SU-DHL-6 (cell line): ENCODE measurements around the gene SGCE.

Source experiments
- H2AFZ ChIP-seq: fragments of 200-600 bp; sonication (generic); 2 replicates; pipeline ENCODE4 v1.6.1; 2014; ENCODE audit warnings: low read depth, mild to moderate bottlenecking, moderate library complexity, mixed read lengths, antibody characterized with exemption, low read length; ENCODE audit not compliant: severe bottlenecking
- H3F3A ChIP-seq: fragments of 200-600 bp; shearing (Covaris generic); 2 replicates; pipeline ENCODE4 v1.6.0; 2016; ENCODE audit warnings: antibody characterized with exemption, mild to moderate bottlenecking; ENCODE audit not compliant: insufficient read depth
- H3K27ac ChIP-seq: fragments of 200-600 bp; sonication (generic); 2 replicates; pipeline ENCODE4 v1.5.1; 2016; ENCODE audit warnings: low read depth, mild to moderate bottlenecking, low read length, moderate library complexity, mixed read lengths
- H3K27me3 ChIP-seq: fragments of 200-600 bp; sonication (generic), shearing (Covaris generic); 2 replicates; pipeline ENCODE4 v1.6.0; 2014; ENCODE audit warnings: mild to moderate bottlenecking, low read length
- H3K36me3 ChIP-seq: fragments of 200-600 bp; sonication (generic); 2 replicates; pipeline ENCODE4 v1.6.1; 2014; ENCODE audit warnings: mild to moderate bottlenecking, low read length, mixed read lengths
- H3K4me2 ChIP-seq: fragments of 300-600, 200-600 bp; shearing (Covaris generic), sonication (generic); 2 replicates; pipeline ENCODE4 v1.6.0; 2014; ENCODE audit warnings: low read length, low read depth, mild to moderate bottlenecking; ENCODE audit not compliant: poor library complexity, severe bottlenecking
- H3K4me3 ChIP-seq: fragments of 200-600 bp; sonication (generic); 2 replicates; pipeline ENCODE4 v1.5.1; 2014; ENCODE audit warnings: antibody characterized with exemption, low read length, mild to moderate bottlenecking, mixed read lengths; ENCODE audit not compliant: insufficient read depth, poor library complexity, severe bottlenecking
- H3K79me2 ChIP-seq: fragments of 200-600 bp; sonication (generic); 2 replicates; pipeline ENCODE4 v1.6.1; 2014; ENCODE audit warnings: mild to moderate bottlenecking, low read length, moderate library complexity; ENCODE audit not compliant: insufficient read depth
- H3K9ac ChIP-seq: fragments of 200-600 bp; sonication (generic); 2 replicates; pipeline ENCODE4 v1.7.0; 2014; ENCODE audit warnings: mild to moderate bottlenecking, low read length
- H3K9me2 ChIP-seq: fragments of 200-600 bp; sonication (generic); replicated peaks from 2 replicates; pipeline ENCODE4 v1.6.1; 2014; ENCODE audit warnings: low read length; ENCODE audit not compliant: insufficient read depth
- H3K9me3 ChIP-seq: fragments of 200-600 bp; sonication (generic); 2 replicates; pipeline ENCODE4 v1.6.1; 2014; ENCODE audit warnings: low read length, mixed read lengths; ENCODE audit not compliant: insufficient read depth
- H4K20me1 ChIP-seq: fragments of 200-600 bp; sonication (generic); 2 replicates; pipeline ENCODE4 v1.6.1; 2014; ENCODE audit warnings: low read depth, mild to moderate bottlenecking, antibody characterized with exemption, low read length, moderate library complexity, mixed read lengths
- EZH2phosphoT487 ChIP-seq: fragments of 200-600 bp; sonication (generic), shearing (Covaris generic); conservative IDR thresholded peaks from 2 replicates; pipeline ENCODE4 v1.6.1; 2018; ENCODE audit warnings: mild to moderate bottlenecking, antibody characterized with exemption, low read length, moderate library complexity, mixed read lengths
- TF ChIP-seq, protein P1 (sequence below): fragments of 200-600 bp; sonication (generic); IDR thresholded peaks from one replicate; pipeline ENCODE4 v1.5.1; 2017; ENCODE audit warnings: antibody characterized with exemption, mild to moderate bottlenecking, low read length, moderate library complexity; ENCODE audit not compliant: insufficient read depth, poor library complexity, severe bottlenecking

Gene SGCE

DNA sequence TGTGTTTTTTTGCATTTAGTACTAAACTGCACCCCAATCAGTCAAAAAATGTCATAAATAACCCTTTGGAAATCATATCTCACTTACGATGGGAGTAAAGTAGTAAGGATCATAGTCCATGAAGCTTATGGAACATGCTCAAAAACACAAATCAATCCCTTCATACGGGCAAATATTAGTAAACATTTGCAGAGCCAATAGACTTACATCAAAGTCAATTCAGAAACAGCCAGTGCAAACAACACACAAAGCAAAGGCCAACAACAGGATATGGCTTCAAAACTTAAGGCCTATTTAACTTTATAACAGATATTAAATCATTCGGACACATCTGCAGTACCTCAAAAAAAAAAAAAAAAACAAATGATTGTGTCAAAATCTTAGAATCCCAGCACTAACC, 32.1 kb downstream of the SGCE start:
- no peaks in the 10 kb centered on the region for H3K27me3 ChIP-seq
- H3K79me2 ChIP-seq: no peaks in the 10 kb centered on the region
- H3F3A ChIP-seq: peaks cover 5% of the 10 kb centered on the region; the same call in 1 of the 2 replicates
- H2AFZ ChIP-seq: no peak overlapping the region
- peaks cover 2% of the 10 kb centered on the region; the same call in 1 of the 2 replicates for H4K20me1 ChIP-seq
- no peak overlapping the region for H3K4me3 ChIP-seq
- H3K4me2 ChIP-seq: no peak overlapping the region
- H3K36me3 ChIP-seq: peaks cover 5% of the 10 kb centered on the region; the same call in 1 of the 2 replicates
- H3K27ac ChIP-seq: no peak overlapping the region
- H3K9me3 ChIP-seq: no peaks in the 10 kb centered on the region
- no peak overlapping the region for H3K9ac ChIP-seq
- no peaks in the 10 kb centered on the region for H3K9me2 ChIP-seq
- TF ChIP-seq, protein P1, sequence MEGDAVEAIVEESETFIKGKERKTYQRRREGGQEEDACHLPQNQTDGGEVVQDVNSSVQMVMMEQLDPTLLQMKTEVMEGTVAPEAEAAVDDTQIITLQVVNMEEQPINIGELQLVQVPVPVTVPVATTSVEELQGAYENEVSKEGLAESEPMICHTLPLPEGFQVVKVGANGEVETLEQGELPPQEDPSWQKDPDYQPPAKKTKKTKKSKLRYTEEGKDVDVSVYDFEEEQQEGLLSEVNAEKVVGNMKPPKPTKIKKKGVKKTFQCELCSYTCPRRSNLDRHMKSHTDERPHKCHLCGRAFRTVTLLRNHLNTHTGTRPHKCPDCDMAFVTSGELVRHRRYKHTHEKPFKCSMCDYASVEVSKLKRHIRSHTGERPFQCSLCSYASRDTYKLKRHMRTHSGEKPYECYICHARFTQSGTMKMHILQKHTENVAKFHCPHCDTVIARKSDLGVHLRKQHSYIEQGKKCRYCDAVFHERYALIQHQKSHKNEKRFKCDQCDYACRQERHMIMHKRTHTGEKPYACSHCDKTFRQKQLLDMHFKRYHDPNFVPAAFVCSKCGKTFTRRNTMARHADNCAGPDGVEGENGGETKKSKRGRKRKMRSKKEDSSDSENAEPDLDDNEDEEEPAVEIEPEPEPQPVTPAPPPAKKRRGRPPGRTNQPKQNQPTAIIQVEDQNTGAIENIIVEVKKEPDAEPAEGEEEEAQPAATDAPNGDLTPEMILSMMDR: no peak
- TF ChIP-seq EZH2phosphoT487: no peak

DNA sequence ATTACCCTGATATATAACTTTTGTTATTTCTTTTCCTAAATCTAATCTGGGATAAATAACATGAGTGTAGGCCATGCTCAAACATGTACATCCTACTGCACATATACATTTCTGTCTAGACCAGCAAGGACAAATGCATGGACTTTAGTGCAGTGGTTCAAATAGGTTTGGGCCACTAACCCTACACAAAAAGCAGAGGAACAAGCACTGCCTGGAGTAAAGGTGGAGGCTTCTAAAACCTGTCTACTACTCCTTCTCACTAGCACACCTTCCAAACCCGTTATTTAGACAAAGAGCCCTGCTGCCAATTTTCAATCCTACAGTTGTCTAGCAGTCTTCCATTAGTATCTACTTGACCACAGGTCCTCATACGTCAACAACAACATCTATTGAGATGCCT, 34.8 kb downstream of the SGCE start:
- Histone ChIP-seq H3K9me2 (no peaks in the 10 kb centered on the region), H3K36me3 (peaks cover 5% of the 10 kb centered on the region; the same call in 1 of the 2 replicates), H3K4me3 (no peak overlapping the region), H3K9ac (no peak overlapping the region), H3K4me2 (peak overlapping the region; percentile 2), H2AFZ (no peak overlapping the region), H4K20me1 (no peaks in the 10 kb centered on the region), H3K9me3 (no peaks in the 10 kb centered on the region), H3K27me3 (no peaks in the 10 kb centered on the region), H3F3A (peaks cover 5% of the 10 kb centered on the region; the same call in 1 of the 2 replicates), H3K79me2 (no peaks in the 10 kb centered on the region), H3K27ac (no peak overlapping the region)
- TF ChIP-seq, protein P1: no peak
- TF ChIP-seq EZH2phosphoT487: no peak

DNA sequence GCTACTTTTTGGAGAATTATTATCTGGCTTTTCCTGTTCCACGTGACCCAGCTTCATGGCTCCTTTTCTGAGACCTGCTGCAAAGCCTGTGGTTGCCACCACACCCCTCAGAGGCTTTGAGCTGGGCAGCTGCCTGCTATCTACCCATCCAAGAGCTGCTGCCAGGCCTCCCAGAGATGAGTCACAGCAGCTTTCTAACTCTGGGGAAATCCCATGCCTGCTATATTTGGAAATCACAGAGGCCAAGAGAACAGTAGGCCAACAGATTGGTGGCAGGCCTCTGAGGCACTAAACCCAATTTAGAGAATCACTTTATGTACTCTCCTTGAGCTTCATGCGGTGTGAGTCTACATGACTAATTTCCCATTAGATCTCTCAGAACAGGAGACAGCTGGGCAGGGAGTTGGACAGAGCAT, 35.2 kb downstream of the SGCE start:
- Histone ChIP-seq H4K20me1 (no peaks in the 10 kb centered on the region), H3K36me3 (peaks cover 5% of the 10 kb centered on the region; the same call in 1 of the 2 replicates), H3K4me2 (peak overlapping the region; percentile 2), H3K9ac (no peak overlapping the region), H3K27me3 (no peaks in the 10 kb centered on the region), H3K4me3 (no peak overlapping the region), H3K9me3 (no peaks in the 10 kb centered on the region), H3K79me2 (no peaks in the 10 kb centered on the region), H3K9me2 (no peaks in the 10 kb centered on the region), H2AFZ (no peak overlapping the region), H3K27ac (no peak overlapping the region), H3F3A (peaks cover 5% of the 10 kb centered on the region; the same call in 1 of the 2 replicates)
- TF ChIP-seq, protein P1: no peak
- no peak for TF ChIP-seq EZH2phosphoT487
